Stimulated activated CD8-positive, alpha-beta memory T cell treated with anti-CD3 and anti-CD28 coated beads, Interleukin-4, amount 100 ng/mL, for 48 hours (primary cell): ENCODE results near the gene PRELID1.
"Not testable (repeated sequence)": the region's sequence is repeated elsewhere in the genome, so short reads cannot be mapped to it uniquely, and the experiment has no call there.

ENCODE experiments used
- DNase-seq: peaks from one replicate; pipeline ENCODE4 v3.0.0-alpha.2; 2020

The PRELID1 gene

DNA sequence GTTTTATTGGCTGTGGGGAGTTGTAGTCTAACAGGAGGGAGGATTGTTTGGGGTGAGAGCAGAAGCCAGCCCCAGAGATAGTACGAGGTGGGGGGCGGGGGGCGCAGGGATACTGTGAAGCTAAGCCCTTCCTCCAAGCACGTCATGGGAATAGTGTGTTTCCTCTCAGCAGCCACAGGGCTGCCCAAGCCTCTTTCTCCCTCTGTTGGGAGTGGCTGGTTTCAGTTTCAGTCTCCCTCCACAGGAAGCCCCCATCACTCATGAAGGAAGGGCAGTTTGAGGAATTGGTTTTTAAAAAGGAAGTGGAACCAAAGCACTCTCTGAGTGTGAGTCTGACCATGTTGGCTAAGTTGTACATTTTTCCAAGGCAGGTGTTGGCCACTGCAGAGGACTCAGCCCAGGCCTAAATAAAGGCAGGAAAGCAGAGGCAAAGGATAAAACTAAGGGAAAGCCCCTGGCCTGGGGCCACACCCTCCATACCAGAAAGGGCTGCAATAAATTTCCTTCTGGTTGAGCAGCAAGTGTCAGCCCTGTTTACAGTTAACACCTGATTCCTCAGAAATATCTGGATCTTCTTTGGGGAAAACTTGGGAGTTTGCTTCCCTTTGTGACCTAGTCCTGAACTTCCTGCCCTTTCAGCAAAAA is 3.2 kb upstream of the PRELID1 start:
- DNase-seq: peak; percentile 64

DNA sequence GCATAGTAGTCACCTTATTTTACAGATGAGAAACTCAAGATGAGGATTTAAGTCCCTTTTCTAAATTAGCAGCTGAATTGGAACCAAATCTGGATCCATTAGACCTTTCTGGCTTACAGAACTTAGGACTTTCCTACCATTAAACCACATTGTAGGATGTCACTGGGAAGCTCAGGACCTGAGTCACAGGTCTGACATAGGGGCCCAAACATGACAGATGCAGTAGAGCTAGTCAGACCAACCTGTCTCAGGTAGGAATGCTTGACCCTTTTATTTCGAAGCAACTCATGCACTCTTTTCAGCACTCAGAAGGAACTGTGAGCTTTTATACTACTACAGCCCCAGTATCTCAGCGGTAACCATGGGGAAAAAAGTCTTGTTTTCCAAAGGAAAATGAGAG is 2.6 kb upstream of the PRELID1 start:
- DNase-seq: no peak

DNA sequence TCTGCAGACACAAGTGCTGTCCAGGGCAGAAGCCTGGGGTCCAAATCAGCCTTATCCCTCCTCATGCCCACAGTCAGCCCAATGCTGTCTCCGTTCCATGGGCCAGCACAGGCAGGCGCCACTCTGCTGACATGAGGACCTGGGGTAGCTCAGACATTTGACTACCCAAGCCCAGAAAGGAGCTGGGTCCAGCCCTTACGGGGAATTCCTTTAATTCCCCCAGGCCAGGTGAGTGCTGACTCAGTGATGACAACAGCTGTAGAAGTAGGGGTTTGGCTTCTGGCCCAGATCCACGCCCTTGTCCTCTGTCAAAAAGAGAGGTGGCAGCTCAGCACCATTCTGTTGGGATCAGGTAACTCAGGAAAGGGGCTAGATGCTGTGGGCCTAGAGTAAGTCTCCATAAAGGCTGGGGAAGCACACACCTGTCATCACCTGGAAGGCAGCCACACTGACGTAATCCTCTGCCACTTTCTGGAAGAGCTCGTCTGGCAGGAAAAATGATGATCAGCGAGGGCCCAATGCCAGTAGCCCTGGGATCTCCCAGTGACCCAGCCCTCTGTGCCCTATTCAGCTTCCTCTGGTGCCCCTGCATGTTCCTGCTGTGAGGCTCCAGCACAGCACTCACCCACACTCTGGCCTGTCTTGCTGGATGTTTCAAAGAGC is 2.0 kb upstream of the PRELID1 start:
- no peak for DNase-seq

DNA sequence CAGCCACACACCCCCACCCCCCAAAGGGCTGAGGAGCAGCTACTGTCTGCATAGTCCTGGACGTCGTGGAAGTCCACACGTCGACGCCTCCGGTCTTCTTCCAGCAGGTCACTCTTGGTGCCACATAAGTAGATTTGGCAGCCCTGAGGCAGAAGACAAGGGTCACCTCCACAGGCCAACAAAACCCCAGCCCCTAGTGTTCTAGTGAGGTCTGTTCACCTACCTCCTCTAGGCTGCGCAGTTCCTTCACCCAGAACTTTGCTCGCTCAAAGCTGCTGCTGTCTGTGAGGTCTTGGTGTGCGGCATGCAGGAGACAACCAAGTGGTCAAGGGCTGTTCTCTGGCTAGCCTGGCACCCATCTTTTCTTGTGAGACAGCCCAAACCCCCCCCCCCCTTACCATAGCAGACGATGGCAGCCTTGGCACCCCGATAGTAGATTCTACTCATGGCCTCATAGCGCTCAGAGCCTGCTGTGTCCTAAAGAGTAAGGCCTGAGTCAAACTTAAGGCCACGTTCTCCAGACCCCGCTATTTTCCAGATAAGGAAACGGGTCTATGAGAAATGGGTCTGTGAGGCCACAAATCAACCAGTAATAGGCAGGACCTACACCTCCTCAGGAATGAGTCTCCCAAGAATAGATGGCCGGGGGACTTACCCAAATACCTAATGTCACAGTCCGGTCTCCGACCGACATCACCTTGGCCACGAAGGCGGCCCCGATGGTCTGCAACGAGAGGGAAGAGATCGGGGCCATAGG is 1.1 kb upstream of the PRELID1 start:
- no peak for DNase-seq

DNA sequence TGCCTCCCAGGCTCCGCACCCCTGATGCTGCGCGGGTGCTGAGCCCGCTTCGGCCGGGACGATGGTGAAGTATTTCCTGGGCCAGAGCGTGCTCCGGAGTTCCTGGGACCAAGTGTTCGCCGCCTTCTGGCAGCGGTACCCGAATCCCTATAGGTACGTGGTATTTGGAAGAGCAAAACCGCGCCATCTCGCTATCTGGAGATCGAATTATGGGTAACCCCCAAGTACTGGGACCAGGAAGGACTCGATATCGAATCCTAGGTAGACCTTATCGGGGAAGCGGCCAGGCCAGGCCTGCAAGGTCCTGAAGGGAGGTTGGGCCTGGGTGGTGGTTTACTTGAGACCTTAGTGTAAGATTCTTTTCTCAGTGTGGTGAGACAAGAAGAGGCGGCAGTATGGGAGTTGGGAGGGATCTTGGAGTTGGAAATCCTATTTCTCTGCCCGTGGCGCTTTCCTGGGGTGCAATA is 359 bp downstream of the PRELID1 start:
- no peak for DNase-seq

- peak; percentile 57 for DNase-seq
Measured at GRCh38 chr5:177304392-177305119, 957 bp downstream of the PRELID1 start.

DNA sequence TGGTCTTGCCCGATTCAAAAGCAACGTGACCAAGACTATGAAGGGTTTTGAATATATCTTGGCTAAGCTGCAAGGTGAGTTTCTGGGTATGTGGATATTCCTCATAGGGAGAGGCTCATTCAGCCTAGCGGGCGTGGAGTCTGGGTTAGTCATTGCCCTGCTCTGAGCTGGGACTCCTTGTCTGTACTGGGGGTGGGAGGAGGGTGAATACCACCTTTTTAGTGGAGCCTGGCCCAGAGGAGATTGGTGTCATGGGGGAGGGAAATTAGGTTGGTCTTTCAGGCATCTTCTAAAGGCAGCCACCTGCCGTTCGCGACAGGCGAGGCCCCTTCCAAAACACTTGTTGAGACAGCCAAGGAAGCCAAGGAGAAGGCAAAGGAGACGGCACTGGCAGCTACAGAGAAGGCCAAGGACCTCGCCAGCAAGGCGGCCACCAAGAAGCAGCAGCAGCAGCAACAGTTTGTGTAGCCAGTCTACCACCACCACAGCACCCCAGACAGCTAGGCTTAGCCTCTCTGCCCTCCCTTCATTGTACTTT is 2.6 kb downstream of the PRELID1 start:
- DNase-seq: not testable (repeated sequence)

- DNase-seq: no peak
Measured at GRCh38 chr5:177306674-177307543, 3.3 kb downstream of the PRELID1 start.

DNA sequence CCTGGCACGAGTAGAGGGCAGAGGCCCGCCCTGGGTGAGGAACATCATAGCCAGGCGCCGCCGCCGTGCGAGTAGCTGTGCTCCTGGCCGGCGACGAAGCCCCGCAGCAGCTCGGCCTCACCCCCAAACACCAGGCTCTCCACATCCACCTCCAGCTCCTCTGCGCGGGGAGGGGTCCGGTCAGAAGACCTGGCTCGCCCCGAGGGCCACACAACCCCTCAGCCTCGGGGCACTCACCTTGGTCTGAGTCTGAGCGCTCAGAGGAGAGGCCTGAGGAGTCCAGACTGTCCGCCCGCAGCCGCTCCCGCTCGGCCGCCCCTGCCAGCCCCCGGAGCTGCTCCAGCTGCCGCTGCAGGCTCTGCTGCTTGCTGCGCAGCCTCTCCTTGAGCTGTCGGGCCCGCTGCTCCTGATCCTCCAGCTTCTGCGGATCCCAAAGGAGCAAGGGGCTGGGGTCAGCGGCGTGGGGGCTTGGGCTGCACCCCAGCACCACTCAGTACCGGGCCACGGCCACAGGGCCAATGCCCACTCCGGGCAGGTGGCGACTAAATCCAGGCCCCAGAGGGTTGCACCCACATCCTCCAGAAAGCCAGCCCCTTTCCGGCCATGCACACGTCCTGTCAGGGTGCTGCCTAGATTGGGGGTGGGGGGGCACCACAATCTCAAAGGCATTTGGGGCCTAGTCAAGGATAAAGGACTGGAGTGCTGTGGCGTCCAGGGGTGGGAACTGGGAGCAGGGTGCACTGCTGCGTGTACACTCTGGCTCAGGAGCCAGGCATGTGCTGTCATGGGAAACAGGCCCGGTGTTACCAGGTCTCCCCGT is 4.2 kb downstream of the PRELID1 start:
- peak; percentile 24 for DNase-seq

DNA sequence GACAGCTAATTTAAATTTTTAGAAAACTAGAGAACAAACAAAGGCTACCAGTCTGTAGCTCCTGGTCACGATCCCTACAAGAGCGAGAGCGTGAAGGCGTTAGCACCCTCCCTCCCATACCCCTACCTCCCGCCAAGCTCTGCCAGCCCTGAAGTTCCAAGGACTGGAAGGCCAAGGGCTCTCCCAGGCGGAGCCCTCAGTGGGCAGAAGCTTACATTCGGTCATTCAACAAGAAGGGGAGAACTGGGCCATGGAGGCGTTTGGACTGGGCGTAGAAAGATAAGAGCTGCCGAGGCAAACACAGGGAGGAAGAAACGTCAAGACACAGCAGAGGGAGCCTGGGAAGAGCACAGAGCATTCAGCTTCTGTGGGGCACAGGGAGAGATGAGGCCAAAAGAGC is 5.1 kb downstream of the PRELID1 start:
- DNase-seq: peak; percentile 20

- peak; percentile 83 for DNase-seq
Measured at GRCh38 chr5:177309351-177310191, 6.0 kb downstream of the PRELID1 start.

DNA sequence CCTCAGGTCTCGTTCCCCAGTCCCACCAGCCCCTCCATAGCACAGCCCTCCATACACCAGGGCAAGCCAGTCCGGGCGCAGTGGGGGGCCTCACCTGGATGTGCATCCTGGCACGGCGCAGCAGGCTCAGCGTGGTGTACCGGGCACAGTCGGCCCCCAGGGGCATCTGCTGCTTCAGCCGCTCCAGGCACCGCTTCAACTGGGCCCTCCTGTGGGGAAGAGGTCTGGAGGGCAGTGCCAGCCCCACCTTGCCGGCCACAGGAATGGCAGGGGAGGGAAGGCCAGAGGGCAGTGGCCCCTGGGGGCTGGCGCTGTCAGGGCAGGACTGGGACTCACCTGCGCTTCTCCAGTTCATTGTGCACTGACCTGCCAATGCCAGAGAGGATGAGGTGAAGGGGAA is 6.7 kb downstream of the PRELID1 start:
- DNase-seq: no peak

- no peak for DNase-seq
Measured at GRCh38 chr5:177310757-177311391, 7.3 kb downstream of the PRELID1 start.

DNA sequence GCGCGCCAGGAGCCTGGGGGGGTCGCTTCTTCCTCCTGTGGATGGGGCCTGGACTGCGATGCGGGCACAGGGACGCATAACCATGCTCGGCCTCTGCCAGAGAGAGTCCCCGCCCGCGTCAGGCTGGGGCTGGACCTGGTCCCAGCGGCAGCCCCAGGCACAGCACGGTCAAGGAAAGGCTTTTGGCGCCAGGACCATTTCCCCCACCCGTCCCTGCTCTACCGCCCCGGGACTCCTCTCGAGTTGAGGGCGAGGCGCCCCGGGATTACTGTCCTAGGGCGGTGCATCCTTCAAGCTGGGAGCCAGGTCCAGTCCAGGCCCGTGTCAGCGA is 7.8 kb downstream of the PRELID1 start:
- no peak for DNase-seq

DNA sequence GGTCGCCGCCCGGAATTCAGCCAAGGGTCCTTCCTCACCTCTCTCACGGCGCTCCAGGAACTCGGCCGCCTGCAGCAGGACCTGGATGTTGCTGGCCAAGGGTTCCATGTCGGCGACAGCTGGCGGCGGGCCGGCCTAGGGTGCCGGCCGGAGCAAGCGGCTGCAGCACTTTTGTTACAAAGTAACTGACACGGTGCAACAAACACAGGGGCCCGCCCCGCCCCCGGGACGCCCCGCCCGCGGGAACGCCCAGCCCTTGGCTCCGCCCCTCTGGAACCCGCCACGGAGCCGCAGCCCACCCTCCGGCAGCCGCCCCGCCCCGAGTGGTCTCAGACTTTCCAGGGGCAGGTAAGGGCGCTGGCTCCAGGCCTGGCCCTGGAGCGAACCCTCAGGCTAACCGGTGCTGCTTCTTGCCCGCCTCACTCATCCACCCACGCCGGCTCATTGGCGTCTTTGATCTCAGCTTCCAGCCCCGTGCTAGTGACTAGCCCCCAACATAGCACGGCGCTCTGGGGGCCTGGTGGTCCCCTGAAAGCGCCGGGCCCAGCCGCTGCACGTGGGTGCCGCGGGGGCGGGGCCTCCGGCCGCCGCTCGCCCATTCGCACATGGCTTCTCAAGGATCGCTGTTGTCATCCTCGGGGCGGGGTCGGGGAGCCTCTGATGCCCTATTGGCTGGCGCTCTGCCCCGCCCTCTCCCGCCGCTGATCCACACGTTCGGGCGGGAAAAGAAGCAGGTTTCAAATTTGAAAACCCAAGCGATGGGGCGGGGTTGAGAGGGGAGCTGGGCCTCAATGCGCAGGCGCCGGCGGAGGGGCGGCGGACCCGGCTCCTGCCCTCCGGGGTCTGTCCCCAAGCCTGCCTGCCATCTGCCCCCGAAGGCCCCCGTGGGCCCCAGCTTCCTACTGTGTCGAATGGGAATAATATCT is 8.4 kb downstream of the PRELID1 start, which contains the start of gene MXD3:
Gene MXD3, minus strand, starts transcription at position 176 of the 926 bp plus-strand sequence. Its CDS starts 68 bp downstream, at position 108.
- peak; percentile 99 for DNase-seq

- peak; percentile 73 for DNase-seq
Measured at GRCh38 chr5:177312649-177313181, 9.1 kb downstream of the PRELID1 start.

GRCh38 chr5:177313561-177314259 is 10.1 kb downstream of the PRELID1 start:
- DNase-seq: no peak
